RWPE2 (cell line): Measurements from ENCODE around the gene LPAR1.

Experiments used
- ATAC-seq: fragments of 200-7000 bp; cut with Tn5 transposase; 3 replicates; pipeline ENCODE4 v1.9.1; 2021; ENCODE audit warnings: low read depth
- DNase-seq: peaks from one replicate; pipeline ENCODE4 v3.0.0-alpha.2; 2020; ENCODE audit warnings: low spot score
- H3K27ac ChIP-seq: fragments of 450-650 bp; 2 replicates; pipeline ENCODE4 v1.5.1; 2017; ENCODE audit warnings: mild to moderate bottlenecking; ENCODE audit not compliant: poor library complexity, severe bottlenecking
- H3K27me3 ChIP-seq: fragments of 250-450 bp; sonication (Bioruptor Pico); 2 replicates; pipeline ENCODE4 v1.5.1; 2021; ENCODE audit warnings: mild to moderate bottlenecking, moderate library complexity; ENCODE audit not compliant: insufficient read depth, poor library complexity, severe bottlenecking
- H3K36me3 ChIP-seq: fragments of 250-450 bp; sonication (Bioruptor Pico); 2 replicates; pipeline ENCODE4 v1.5.1; 2020; ENCODE audit warnings: low read depth, mild to moderate bottlenecking, moderate library complexity
- H3K4me1 ChIP-seq: fragments of 250-450 bp; sonication (Bioruptor Pico); 2 replicates; pipeline ENCODE4 v1.5.1; 2021; ENCODE audit warnings: mild to moderate bottlenecking, moderate library complexity; ENCODE audit not compliant: insufficient read depth, poor library complexity, severe bottlenecking
- H3K4me3 ChIP-seq: fragments of 250-450 bp; sonication (Bioruptor Pico); 2 replicates; pipeline ENCODE4 v1.5.1; 2021; ENCODE audit warnings: mild to moderate bottlenecking, moderate library complexity; ENCODE audit not compliant: severe bottlenecking
- H3K9me3 ChIP-seq: fragments of 250-450 bp; sonication (Bioruptor Pico); 2 replicates; pipeline ENCODE4 v1.5.1; 2021; ENCODE audit warnings: mild to moderate bottlenecking, moderate library complexity; ENCODE audit not compliant: severe bottlenecking
- CTCF ChIP-seq: fragments of 450-650 bp; IDR thresholded peaks from one replicate; pipeline ENCODE4 v1.5.1; 2017; ENCODE audit warnings: mild to moderate bottlenecking, moderate library complexity; ENCODE audit not compliant: poor library complexity, severe bottlenecking

Gene LPAR1

GRCh38 chr9:110919609-110920008, 118.7 kb downstream of the LPAR1 start:
- no peak overlapping the region for H3K4me3 ChIP-seq
- no peaks in the 10 kb centered on the region for H3K27me3 ChIP-seq
- peaks cover 8% of the 10 kb centered on the region; the same call in 1 of the 2 replicates for H3K36me3 ChIP-seq
- H3K9me3 ChIP-seq, result no peaks in the 10 kb centered on the region
- peaks cover 46% of the 10 kb centered on the region for H3K4me1 ChIP-seq
- DNase-seq, result no peak
- H3K27ac ChIP-seq, result peak overlapping the region; percentile 90
- TF ChIP-seq CTCF, result no peak
- ATAC-seq, result peak; percentile 44; the same call in 1 of the 3 replicates

- Histone ChIP-seq H3K36me3 (peaks cover 8% of the 10 kb centered on the region; the same call in 1 of the 2 replicates), H3K27ac (peak overlapping the region; percentile 90), H3K9me3 (no peaks in the 10 kb centered on the region), H3K4me3 (no peak overlapping the region), H3K27me3 (no peaks in the 10 kb centered on the region), H3K4me1 (peaks cover 46% of the 10 kb centered on the region)
- no peak for DNase-seq
- no peak for TF ChIP-seq CTCF
- no peak; the same call in 2 of the 3 replicates for ATAC-seq
Measured at GRCh38 chr9:110919050-110919435, 119.2 kb downstream of the LPAR1 start.

GRCh38 chr9:110918316-110919049, 119.8 kb downstream of the LPAR1 start:
- Histone ChIP-seq H3K9me3 (no peaks in the 10 kb centered on the region), H3K27ac (peak overlapping the region; percentile 90), H3K27me3 (no peaks in the 10 kb centered on the region), H3K4me3 (no peak overlapping the region), H3K36me3 (peaks cover 8% of the 10 kb centered on the region; the same call in 1 of the 2 replicates), H3K4me1 (peaks cover 48% of the 10 kb centered on the region)
- ATAC-seq (peak; percentile 81), DNase-seq (no peak)
- TF ChIP-seq CTCF, result no peak

- peak overlapping the region; percentile 90 for H3K27ac ChIP-seq
- peaks cover 3% of the 10 kb centered on the region; the same call in 1 of the 2 replicates for H3K36me3 ChIP-seq
- ATAC-seq (no peak), DNase-seq (no peak)
- H3K4me1 ChIP-seq, result peaks cover 63% of the 10 kb centered on the region
- TF ChIP-seq CTCF, result no peak
- no peaks in the 10 kb centered on the region for H3K27me3 ChIP-seq
- no peak overlapping the region for H3K4me3 ChIP-seq
- H3K9me3 ChIP-seq, result no peaks in the 10 kb centered on the region
Measured at GRCh38 chr9:110916403-110916802, 121.9 kb downstream of the LPAR1 start.
